Liver (tissue), 9 donors: ENCODE measurements around the gene PPARA. TPM values are rescaled to one million over a fixed set of nuclear protein-coding genes. Genes with fewer than 3 reads are reported as not detected.

Source experiments
- DNase-seq: peaks from one replicate; pipeline ENCODE4 v3.0.0-alpha.2; 2017; ENCODE audit warnings: low spot score
- H3K27ac ChIP-seq, 2 donors: one replicate each; pipeline ENCODE4 v1.7.0; 2013; ENCODE audit warnings: inconsistent platforms in 2 of 2, low read length in 2 of 2, control low read depth in 1 of 2, low read depth in 1 of 2, mild to moderate bottlenecking in 1 of 2
- H3K27me3 ChIP-seq, 4 donors: one replicate each; pipeline versions ENCODE4 v1.6.1 to v1.7.0; 2013; ENCODE audit warnings: low read length in 3 of 4, inconsistent platforms in 1 of 4, mild to moderate bottlenecking in 1 of 4, moderate library complexity in 1 of 4; ENCODE audit not compliant: control insufficient read depth in 4 of 4, insufficient read depth in 4 of 4
- H3K36me3 ChIP-seq, 4 donors: one replicate each; pipeline versions ENCODE4 v1.6.1 to v1.7.0; 2013; ENCODE audit warnings: low read length in 3 of 4, mild to moderate bottlenecking in 3 of 4, low read depth in 1 of 4, moderate library complexity in 1 of 4; ENCODE audit not compliant: control insufficient read depth in 4 of 4, insufficient read depth in 3 of 4
- H3K4me1 ChIP-seq, 4 donors: one replicate each; pipeline versions ENCODE4 v1.6.1 to v1.7.0; 2013; ENCODE audit warnings: low read length in 3 of 4, mild to moderate bottlenecking in 3 of 4, moderate library complexity in 1 of 4; ENCODE audit not compliant: control insufficient read depth in 4 of 4, insufficient read depth in 4 of 4
- H3K4me3 ChIP-seq, 3 donors: one replicate each; pipeline versions ENCODE4 v1.6.1 to v1.7.0; 2013; ENCODE audit warnings: low read length in 3 of 3, control low read depth in 1 of 3, low read depth in 1 of 3, mild to moderate bottlenecking in 1 of 3
- H3K9ac ChIP-seq, 2 donors: one replicate each; pipeline ENCODE4 v1.7.0; 2013; ENCODE audit warnings: low read length in 2 of 2, mild to moderate bottlenecking in 2 of 2, moderate library complexity in 2 of 2, control low read depth in 1 of 2, low read depth in 1 of 2
- H3K9me3 ChIP-seq, 4 donors: one replicate each; pipeline versions ENCODE4 v1.6.1 to v1.7.0; 2013; ENCODE audit warnings: low read length in 3 of 4; ENCODE audit not compliant: control insufficient read depth in 4 of 4
- EGR1 ChIP-seq, 2 donors: IDR thresholded peaks; 2 replicates each; pipeline ENCODE4 v1.6.1; 2016 to 2018; ENCODE audit warnings: antibody characterized with exemption in 2 of 2, low read depth in 2 of 2
- FOXA2 ChIP-seq: IDR thresholded peaks from 2 replicates; pipeline ENCODE4 v1.6.1; 2016; ENCODE audit warnings: antibody characterized with exemption
- GABPA ChIP-seq, 2 donors: IDR thresholded peaks in 1 of 2; conservative IDR thresholded peaks in 1 of 2; 2 replicates each; pipeline ENCODE4 v1.6.1; 2016; ENCODE audit warnings: antibody characterized with exemption in 2 of 2, mild to moderate bottlenecking in 1 of 2, moderate library complexity in 1 of 2
- HNF4A ChIP-seq, 2 donors: conservative IDR thresholded peaks; 2 replicates each; pipeline ENCODE4 v1.6.1; 2016; ENCODE audit warnings: antibody characterized with exemption in 2 of 2, mild to moderate bottlenecking in 2 of 2
- JUND ChIP-seq, 2 donors: IDR thresholded peaks; 2 replicates each; pipeline ENCODE4 v1.6.1; 2016; ENCODE audit warnings: antibody characterized with exemption in 2 of 2
- NR2F2 ChIP-seq: IDR thresholded peaks from 2 replicates; pipeline ENCODE4 v1.6.1; 2016; ENCODE audit warnings: antibody characterized with exemption
- REST ChIP-seq: IDR thresholded peaks from 2 replicates; pipeline ENCODE4 v1.6.1; 2016; ENCODE audit warnings: antibody characterized with exemption, mild to moderate bottlenecking
- RXRA ChIP-seq, 2 donors: IDR thresholded peaks; 2 replicates each; pipeline ENCODE4 v1.6.1; 2017 to 2018; ENCODE audit warnings: antibody characterized with exemption in 2 of 2, mild to moderate bottlenecking in 1 of 2
- SP1 ChIP-seq: IDR thresholded peaks from 2 replicates; pipeline ENCODE4 v1.6.1; 2018; ENCODE audit warnings: antibody characterized with exemption, mild to moderate bottlenecking
- YY1 ChIP-seq: IDR thresholded peaks from 2 replicates; pipeline ENCODE4 v1.6.1; 2016; ENCODE audit warnings: antibody characterized with exemption, mild to moderate bottlenecking
- ZBTB33 ChIP-seq: IDR thresholded peaks from 2 replicates; pipeline ENCODE4 v1.6.1; 2016; ENCODE audit warnings: antibody characterized with exemption
- WGBS: extraction: QIAGEN DNeasy Blood & Tissue Kit; methylation state at CpG from one replicate; pipeline ENCODE4 v1.1.7; 2013; 5-methylcytosine and 5-hydroxymethylcytosine counted together
- polyA plus RNA-seq, 2 donors: library from polyadenylated mRNA; stranded (reverse) in 1 of 2; unstranded in 1 of 2; fragments of 200-250 nt in 1 of 2; fragments of >200 nt in 1 of 2; fragmentation: Nextera tagmentation in 1 of 2; extraction: Ambion mirVana in 1 of 2; gene quantifications; one replicate each; pipeline versions ENCODE4 v1.2.1 to v1.2.3, GENCODE V29; 2013 to 2015
- total RNA-seq, 2 donors: library from RNA; depleted of rRNA; stranded (reverse); fragments of >200 nt; gene quantifications; one replicate each; pipeline ENCODE4 v1.2.3, GENCODE V29; 2014
- donor health status: healthy.
- donor health status: healthy.
- donor health status: healthy.
- donor health status: healthy.
- donor health status: healthy.

PPARA gene
- total and polyA plus RNA-seq, 4 donors: 31.2 to 78.8 (median 41.3) TPM

- peaks cover 0 to 3% (median under 1%) of the 10 kb centered on the region in 4 donors for H3K36me3 ChIP-seq
Measured at GRCh38 chr22:46134111-46134705, 16.1 kb upstream of the PPARA start.

GRCh38 chr22:46135611-46136485 is 14.5 kb upstream of the PPARA start:
- 59% methylated on average over 26 of the region's 26 CpGs for WGBS
- no peak for DNase-seq
- peaks cover 23 to 62% (median 49%) of the 10 kb centered on the region in 4 donors for H3K4me1 ChIP-seq

More at GRCh38 chr22:46134111-46134705, 16.1 kb upstream of the PPARA start:
- H3K9me3 ChIP-seq: no peaks in the 10 kb centered on the region
- H3K27me3 ChIP-seq: no peaks in the 10 kb centered on the region
- H3K9ac ChIP-seq: no peak overlapping the region
- WGBS: 89% methylated on average over 15 of the region's 15 CpGs
- peak overlapping the region; percentile 93 to 96 for H3K27ac ChIP-seq
- H3K4me3 ChIP-seq: no peak overlapping the region
- no peak for DNase-seq
- H3K4me1 ChIP-seq: peaks cover 26 to 75% (median 62%) of the 10 kb centered on the region in 4 donors
- TF ChIP-seq SP1 (no peak), RXRA (IDR thresholded peaks at IDR 0.05) (no peak), REST (no peak), HNF4A (conservative IDR thresholded peaks at IDR 0.05) (no peak), FOXA2 (no peak), GABPA (IDR thresholded peaks at IDR 0.05 in 1 of 2, conservative IDR thresholded peaks at IDR 0.05 in 1 of 2) (no peak), EGR1 (IDR thresholded peaks at IDR 0.05; ENCODE audit: low read depth in 2 of 2) (no peak), ZBTB33 (no peak), JUND (IDR thresholded peaks at IDR 0.05) (no peak)

More at GRCh38 chr22:46135611-46136485, 14.5 kb upstream of the PPARA start:
- Histone ChIP-seq H3K9ac (no peak overlapping the region), H3K36me3 (peaks cover 0 to 3% (median under 1%) of the 10 kb centered on the region in 4 donors), H3K4me3 (no peak overlapping the region), H3K9me3 (no peaks in the 10 kb centered on the region), H3K27me3 (no peaks in the 10 kb centered on the region), H3K27ac (no peak overlapping the region)
- peak; percentile 79 for TF ChIP-seq NR2F2
- TF ChIP-seq RXRA (IDR thresholded peaks at IDR 0.05): peak; percentile 66 to 71
- no peak for TF ChIP-seq REST
- TF ChIP-seq HNF4A (conservative IDR thresholded peaks at IDR 0.05): peak in 1 of 2 donors; percentile 39
- TF ChIP-seq YY1: peak; percentile 89
- TF ChIP-seq JUND (IDR thresholded peaks at IDR 0.05): no peak
